ENCODE results near the gene PBX3. TPM values are rescaled to one million over a fixed set of nuclear protein-coding genes. Genes with fewer than 3 reads are reported as not detected.

PBX3 gene
- total RNA-seq, 2 experiments from 2014 or later, result 25.3 to 30.8 TPM

- Histone ChIP-seq H3K4me1 (ENCODE audit: insufficient read depth, low read length) (no peaks in the 10 kb centered on the region), H3K27me3 (ENCODE audit: control insufficient read depth in 1 of 2, insufficient read depth in 2 of 2, low read length in 2 of 2) (no peaks in the 10 kb centered on the region), H3K4me3 (ENCODE audit: low read length) (no peak overlapping the region), H3K27ac (ENCODE audit: low read depth in 1 of 2, low read length in 2 of 2) (no peak overlapping the region), H3K9me3 (ENCODE audit: control insufficient read depth in 1 of 2, insufficient read depth in 1 of 2, low read length in 2 of 2) (no peaks in the 10 kb centered on the region), H3K36me3 (ENCODE audit: insufficient read depth, low read length) (no peaks in the 10 kb centered on the region)
- DNase-seq (no peak), ATAC-seq (ENCODE audit: poor library complexity) (no peak)
- TF ChIP-seq, protein P1, sequence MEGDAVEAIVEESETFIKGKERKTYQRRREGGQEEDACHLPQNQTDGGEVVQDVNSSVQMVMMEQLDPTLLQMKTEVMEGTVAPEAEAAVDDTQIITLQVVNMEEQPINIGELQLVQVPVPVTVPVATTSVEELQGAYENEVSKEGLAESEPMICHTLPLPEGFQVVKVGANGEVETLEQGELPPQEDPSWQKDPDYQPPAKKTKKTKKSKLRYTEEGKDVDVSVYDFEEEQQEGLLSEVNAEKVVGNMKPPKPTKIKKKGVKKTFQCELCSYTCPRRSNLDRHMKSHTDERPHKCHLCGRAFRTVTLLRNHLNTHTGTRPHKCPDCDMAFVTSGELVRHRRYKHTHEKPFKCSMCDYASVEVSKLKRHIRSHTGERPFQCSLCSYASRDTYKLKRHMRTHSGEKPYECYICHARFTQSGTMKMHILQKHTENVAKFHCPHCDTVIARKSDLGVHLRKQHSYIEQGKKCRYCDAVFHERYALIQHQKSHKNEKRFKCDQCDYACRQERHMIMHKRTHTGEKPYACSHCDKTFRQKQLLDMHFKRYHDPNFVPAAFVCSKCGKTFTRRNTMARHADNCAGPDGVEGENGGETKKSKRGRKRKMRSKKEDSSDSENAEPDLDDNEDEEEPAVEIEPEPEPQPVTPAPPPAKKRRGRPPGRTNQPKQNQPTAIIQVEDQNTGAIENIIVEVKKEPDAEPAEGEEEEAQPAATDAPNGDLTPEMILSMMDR (IDR thresholded peaks at IDR 0.05), result no peak
- no peak overlapping the region for H3K27ac Mint-ChIP-seq
- intact Hi-C loops (cut with DNase I, micrococcal nuclease), result no loop called here
- H3K4me3 Mint-ChIP-seq, result no peak overlapping the region
- CTCF ChIA-PET, result no interaction called here
- H3K9me3 Mint-ChIP-seq, result no peaks in the 10 kb centered on the region
- POLR2A ChIA-PET, result no interaction called here
- no peaks in the 10 kb centered on the region for H3K27me3 Mint-ChIP-seq
- H3K4me1 Mint-ChIP-seq (ENCODE audit: low read depth), result peaks cover 17% of the 10 kb centered on the region
- H3K36me3 Mint-ChIP-seq (ENCODE audit: low read depth), result no peaks in the 10 kb centered on the region
These were observed 20.2 kb downstream of the PBX3 start for GRCh38 chr9:125767349-125767748.

- Histone ChIP-seq H3K4me1 (ENCODE audit: insufficient read depth, low read length) (no peaks in the 10 kb centered on the region), H3K9me3 (ENCODE audit: control insufficient read depth in 1 of 2, insufficient read depth in 1 of 2, low read length in 2 of 2) (no peaks in the 10 kb centered on the region), H3K36me3 (ENCODE audit: insufficient read depth, low read length) (no peaks in the 10 kb centered on the region), H3K27me3 (ENCODE audit: control insufficient read depth in 1 of 2, insufficient read depth in 2 of 2, low read length in 2 of 2) (no peaks in the 10 kb centered on the region), H3K27ac (ENCODE audit: low read depth in 1 of 2, low read length in 2 of 2) (no peak overlapping the region), H3K4me3 (ENCODE audit: low read length) (no peak overlapping the region)
- no peaks in the 10 kb centered on the region for H3K27me3 Mint-ChIP-seq
- POLR2A ChIA-PET, result no interaction called here
- CTCF ChIA-PET, result no interaction called here
- TF ChIP-seq, protein P1 (IDR thresholded peaks at IDR 0.05), result no peak
- H3K9me3 Mint-ChIP-seq, result no peaks in the 10 kb centered on the region
- intact Hi-C loops (cut with DNase I, micrococcal nuclease), result no loop called here
- ATAC-seq (ENCODE audit: poor library complexity) (no peak), DNase-seq (no peak)
- H3K4me3 Mint-ChIP-seq, result no peak overlapping the region
- H3K36me3 Mint-ChIP-seq (ENCODE audit: low read depth), result no peaks in the 10 kb centered on the region
- peaks cover 10% of the 10 kb centered on the region for H3K4me1 Mint-ChIP-seq (ENCODE audit: low read depth)
- H3K27ac Mint-ChIP-seq, result no peak overlapping the region
These were observed 21.6 kb downstream of the PBX3 start for GRCh38 chr9:125768803-125769202.

GRCh38 chr9:125771037-125771436 is 23.9 kb downstream of the PBX3 start:
- DNase-seq (no peak), ATAC-seq (ENCODE audit: poor library complexity) (no peak)
- no peaks in the 10 kb centered on the region for H3K4me1 ChIP-seq (ENCODE audit: insufficient read depth, low read length)
- no peaks in the 10 kb centered on the region for H3K27me3 ChIP-seq (ENCODE audit: control insufficient read depth in 1 of 2, insufficient read depth in 2 of 2, low read length in 2 of 2)
- no peak overlapping the region for H3K4me3 ChIP-seq (ENCODE audit: low read length)
- POLR2A ChIA-PET, result interaction anchor here (1.8 kb wide), 1 partner anchor 21 kb away, joined by 5 read pairs; no protein-coding TSS in a partner anchor
- TF ChIP-seq, protein P1 (IDR thresholded peaks at IDR 0.05), result no peak
- CTCF ChIA-PET, result no interaction called here
- Mint-ChIP-seq H3K4me3 (no peak overlapping the region), H3K36me3 (ENCODE audit: low read depth) (no peaks in the 10 kb centered on the region), H3K27ac (no peak overlapping the region), H3K4me1 (ENCODE audit: low read depth) (peaks cover 8% of the 10 kb centered on the region), H3K9me3 (peaks cover 5% of the 10 kb centered on the region), H3K27me3 (no peaks in the 10 kb centered on the region)
- H3K9me3 ChIP-seq (ENCODE audit: control insufficient read depth in 1 of 2, insufficient read depth in 1 of 2, low read length in 2 of 2), result no peaks in the 10 kb centered on the region
- no peaks in the 10 kb centered on the region for H3K36me3 ChIP-seq (ENCODE audit: insufficient read depth, low read length)
- no peak overlapping the region for H3K27ac ChIP-seq (ENCODE audit: low read depth in 1 of 2, low read length in 2 of 2)
- intact Hi-C loops (cut with DNase I, micrococcal nuclease), result no loop called here

All from CD4-positive, alpha-beta T cell (primary cell).